Psoas muscle (tissue), 8 donors: Measurements from ENCODE around the gene RASGRF2. TPM values are rescaled to one million over a fixed set of nuclear protein-coding genes. Genes with fewer than 3 reads are reported as not detected.

ENCODE experiments used
- ATAC-seq, 4 donors: fragments of 200-7000 bp; cut with Tn5 transposase; one replicate each; pipeline ENCODE4 v1.9.1; 2020; ENCODE audit warnings: moderate library complexity in 3 of 4, mild to moderate bottlenecking in 2 of 4
- DNase-seq, 2 donors: peaks; one replicate each; pipeline ENCODE4 v3.0.0-alpha.2; 2020
- H3K27ac ChIP-seq: fragments of 200-600 bp; one replicate; pipeline ENCODE4 v1.8.0; 2022
- H3K27me3 ChIP-seq, 3 donors: fragments of 200-600 bp in 1 of 3; one replicate each; pipeline versions ENCODE4 v1.6.1 to v1.8.0; 2013 to 2022; ENCODE audit warnings: low read length in 2 of 3, mild to moderate bottlenecking in 2 of 3, moderate library complexity in 1 of 3; ENCODE audit not compliant: insufficient read depth in 3 of 3
- H3K36me3 ChIP-seq, 2 donors: fragments of 200-600 bp in 1 of 2; one replicate each; pipeline versions ENCODE4 v1.6.1 to v1.8.0; 2013 to 2022; ENCODE audit warnings: low read depth in 1 of 2, mild to moderate bottlenecking in 1 of 2, moderate library complexity in 1 of 2; ENCODE audit not compliant: insufficient read depth in 1 of 2
- H3K4me1 ChIP-seq: fragments of 200-600 bp; one replicate; pipeline ENCODE4 v1.8.0; 2022
- H3K4me3 ChIP-seq: fragments of 200-600 bp; one replicate; pipeline ENCODE4 v1.8.0; 2022; ENCODE audit warnings: mild to moderate bottlenecking
- H3K9me3 ChIP-seq: fragments of 200-600 bp; one replicate; pipeline ENCODE4 v1.8.0; 2022
- WGBS, 3 donors: extraction: QIAGEN DNeasy Blood & Tissue Kit; methylation state at CpG; one replicate each; pipeline versions ENCODE4 v1.1.6 to v1.1.7; 2013; 5-methylcytosine and 5-hydroxymethylcytosine counted together
- intact Hi-C, 2 donors: fragments of 100-400 bp; cut with DNase I; formaldehyde crosslinking; loops; one replicate each; pipeline versions ENCODE4 v1.11.0 to v1.14.2; 2022
- polyA plus RNA-seq, 3 donors: library from polyadenylated mRNA; stranded (reverse); fragments of 200-250 nt; gene quantifications; one replicate each; pipeline ENCODE4 v1.2.3, GENCODE V29; 2013
- total RNA-seq, 4 donors: library from RNA; stranded (reverse); fragmentation: NEBNext Ultra II Directional in 2 of 4; extraction: Animal tissue kit (Norgen Biotek cat#: 25700) in 2 of 4; gene quantifications; one replicate each; pipeline versions ENCODE4 v1.2.1 to v1.2.4, GENCODE V29; 2021 to 2023
- TF ChIP-seq, protein P1 (sequence below): fragments of 200-600 bp; IDR thresholded peaks from one replicate; pipeline ENCODE4 v1.8.0; 2022; ENCODE audit warnings: antibody characterized with exemption
- donor health status: healthy with polysubstance abuse.
- donor health status: DM: no; HTN: no; CAD: no; lungs with moderate emphysema.
- donor health status: Bipolar disorder and iron deficiency.
- donor health status: healthy.
- donor health status: DM: yes; HTN: yes; CAD: no.
- donor health status: DM: no; HTN: no; CAD: no.
- donor health status: DM: no; HTN: no; CAD: no.
- donor health status: DM: yes; HTN: yes; CAD: no.

RASGRF2 gene
- total and polyA plus RNA-seq, 7 donors: 2.0 to 6.2 (median 3.2) TPM

DNA sequence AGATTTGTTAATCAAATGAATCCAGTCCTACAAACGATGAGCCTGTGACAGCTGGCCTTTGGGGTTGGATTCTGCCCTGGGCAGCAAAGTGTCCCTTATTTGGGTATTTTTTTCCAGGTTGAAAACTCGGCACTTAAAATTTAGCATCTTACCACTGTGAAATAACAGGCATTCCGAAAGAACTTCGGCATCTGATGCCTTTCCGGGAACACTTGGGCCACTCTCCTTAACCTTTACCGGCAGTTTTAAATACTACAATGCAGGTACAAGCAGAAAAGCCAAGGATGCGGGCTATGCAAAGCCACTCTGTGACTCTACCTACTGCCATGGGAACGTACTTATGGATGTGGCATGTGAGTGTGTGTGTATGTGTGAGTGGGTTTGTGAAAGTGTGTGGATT lies 1.0 kb upstream of the RASGRF2 start:
- Histone ChIP-seq H3K27ac (no peak overlapping the region), H3K36me3 (no peaks in the 10 kb centered on the region), H3K9me3 (no peaks in the 10 kb centered on the region), H3K4me3 (no peak overlapping the region), H3K27me3 (peaks cover 0 to 53% (median 15%) of the 10 kb centered on the region in 3 donors), H3K4me1 (no peaks in the 10 kb centered on the region)
- TF ChIP-seq, protein P1, sequence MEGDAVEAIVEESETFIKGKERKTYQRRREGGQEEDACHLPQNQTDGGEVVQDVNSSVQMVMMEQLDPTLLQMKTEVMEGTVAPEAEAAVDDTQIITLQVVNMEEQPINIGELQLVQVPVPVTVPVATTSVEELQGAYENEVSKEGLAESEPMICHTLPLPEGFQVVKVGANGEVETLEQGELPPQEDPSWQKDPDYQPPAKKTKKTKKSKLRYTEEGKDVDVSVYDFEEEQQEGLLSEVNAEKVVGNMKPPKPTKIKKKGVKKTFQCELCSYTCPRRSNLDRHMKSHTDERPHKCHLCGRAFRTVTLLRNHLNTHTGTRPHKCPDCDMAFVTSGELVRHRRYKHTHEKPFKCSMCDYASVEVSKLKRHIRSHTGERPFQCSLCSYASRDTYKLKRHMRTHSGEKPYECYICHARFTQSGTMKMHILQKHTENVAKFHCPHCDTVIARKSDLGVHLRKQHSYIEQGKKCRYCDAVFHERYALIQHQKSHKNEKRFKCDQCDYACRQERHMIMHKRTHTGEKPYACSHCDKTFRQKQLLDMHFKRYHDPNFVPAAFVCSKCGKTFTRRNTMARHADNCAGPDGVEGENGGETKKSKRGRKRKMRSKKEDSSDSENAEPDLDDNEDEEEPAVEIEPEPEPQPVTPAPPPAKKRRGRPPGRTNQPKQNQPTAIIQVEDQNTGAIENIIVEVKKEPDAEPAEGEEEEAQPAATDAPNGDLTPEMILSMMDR: no peak
- ATAC-seq: no peak
- no peak for DNase-seq
- WGBS, 3 donors: 54 to 60% (median 57%) methylated on average over 8 of the region's 8 CpGs
- intact Hi-C loops: no loop called here

DNA sequence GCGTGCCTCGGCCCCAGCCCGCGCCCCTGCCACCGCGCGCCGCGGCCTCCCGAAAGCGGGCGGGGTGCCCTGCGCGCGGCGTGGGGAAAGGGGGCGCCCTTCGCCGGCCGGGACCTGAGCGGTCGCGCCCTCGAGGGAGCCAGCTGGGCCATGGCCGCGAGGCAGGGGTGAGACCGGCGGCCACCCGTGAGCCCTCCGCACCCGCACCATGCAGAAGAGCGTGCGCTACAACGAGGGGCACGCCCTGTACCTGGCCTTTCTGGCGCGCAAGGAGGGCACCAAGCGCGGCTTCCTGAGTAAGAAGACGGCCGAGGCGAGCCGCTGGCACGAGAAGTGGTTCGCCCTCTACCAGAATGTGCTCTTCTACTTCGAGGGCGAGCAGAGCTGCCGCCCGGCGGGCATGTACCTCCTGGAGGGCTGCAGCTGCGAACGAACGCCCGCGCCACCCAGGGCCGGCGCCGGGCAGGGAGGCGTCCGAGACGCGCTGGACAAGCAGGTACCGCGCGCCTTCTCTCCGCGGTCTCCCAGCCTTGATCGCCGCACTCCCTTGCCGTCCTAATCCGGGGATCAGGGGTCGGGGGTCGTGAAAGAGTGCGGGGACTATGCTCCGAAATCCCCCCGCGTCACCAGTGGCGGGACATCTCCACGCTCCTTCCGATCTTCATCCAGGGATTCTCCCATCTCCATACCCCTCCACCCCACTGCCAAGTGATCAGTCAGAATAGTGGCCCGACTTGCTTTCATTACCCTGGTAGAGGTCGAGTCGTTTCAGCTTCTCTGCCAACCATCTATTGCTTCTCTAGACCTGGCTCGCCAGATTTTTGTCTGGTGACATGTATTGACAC lies 590 bp downstream of the RASGRF2 start:
- no peaks in the 10 kb centered on the region for H3K4me1 ChIP-seq
- 0 to 1% (median 1%) methylated on average over 54 to 84 of the region's 84 CpGs for WGBS, 3 donors
- intact Hi-C loops: no loop called here

DNA sequence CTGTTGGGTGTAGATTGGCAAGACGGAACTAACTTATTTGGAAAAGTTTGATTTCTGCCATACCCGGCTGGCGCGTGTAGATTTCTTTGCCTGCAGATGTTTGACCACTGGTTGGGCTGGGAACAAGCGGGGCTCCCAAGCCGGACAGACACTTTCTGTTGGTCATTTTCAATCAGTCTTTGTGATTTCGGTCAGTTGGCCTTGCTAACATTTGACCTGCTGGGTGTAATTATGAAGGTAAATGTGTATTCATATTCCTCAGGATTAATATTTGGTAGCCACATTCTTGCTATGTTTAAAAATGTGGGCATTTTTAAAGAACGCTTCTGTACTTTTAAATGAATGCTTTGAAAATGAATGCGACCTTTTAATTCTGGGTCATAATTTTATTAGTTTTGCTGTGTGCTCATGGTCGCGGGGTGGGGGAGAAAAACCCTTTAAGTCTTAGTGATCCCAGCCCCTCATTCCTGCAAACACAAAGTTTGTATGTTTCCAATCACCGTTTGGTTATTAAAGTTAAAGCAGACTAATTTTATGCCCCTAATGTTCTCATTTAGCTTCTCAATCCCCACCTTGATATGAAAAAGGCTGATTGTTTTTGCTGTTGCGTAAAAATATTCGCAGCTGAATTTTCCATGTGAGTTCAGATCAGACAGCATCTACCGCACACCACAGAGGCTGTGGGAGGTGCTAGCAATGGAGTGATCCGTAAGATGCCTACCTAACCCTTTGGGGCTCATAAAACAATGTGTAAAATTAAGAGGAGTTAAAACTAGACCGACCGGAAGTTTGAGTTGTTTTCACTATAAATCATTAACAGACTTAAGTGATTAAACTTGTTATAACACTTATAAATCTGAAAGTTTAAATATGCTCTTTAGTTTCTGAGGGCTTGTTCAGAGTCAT lies 1.5 kb downstream of the RASGRF2 start:
- intact Hi-C loops: no loop called here
- H3K4me3 ChIP-seq: peak overlapping the region; percentile 66
- no peaks in the 10 kb centered on the region for H3K4me1 ChIP-seq
- H3K27me3 ChIP-seq: peaks cover 0 to 56% (median 15%) of the 10 kb centered on the region in 3 donors
- no peak for ATAC-seq
- TF ChIP-seq, protein P1: no peak
- no peaks in the 10 kb centered on the region for H3K9me3 ChIP-seq
- DNase-seq: no peak
- WGBS, 3 donors: 22 to 27% (median 25%) methylated on average over 18 of the region's 18 CpGs
- no peaks in the 10 kb centered on the region for H3K36me3 ChIP-seq
- peak overlapping the region; percentile 62 for H3K27ac ChIP-seq

More for the DNA sequence above, 590 bp downstream of the RASGRF2 start:
- no peaks in the 10 kb centered on the region for H3K36me3 ChIP-seq
- DNase-seq: peak in 1 of 2 donors; percentile 19
- H3K4me3 ChIP-seq: peak overlapping the region; percentile 66
- H3K27me3 ChIP-seq: peaks cover 0 to 56% (median 15%) of the 10 kb centered on the region in 3 donors
- peak; percentile 37 to 58 (median 48) for ATAC-seq
- no peaks in the 10 kb centered on the region for H3K9me3 ChIP-seq
- TF ChIP-seq, protein P1: no peak
- H3K27ac ChIP-seq: peak overlapping the region; percentile 62

DNA sequence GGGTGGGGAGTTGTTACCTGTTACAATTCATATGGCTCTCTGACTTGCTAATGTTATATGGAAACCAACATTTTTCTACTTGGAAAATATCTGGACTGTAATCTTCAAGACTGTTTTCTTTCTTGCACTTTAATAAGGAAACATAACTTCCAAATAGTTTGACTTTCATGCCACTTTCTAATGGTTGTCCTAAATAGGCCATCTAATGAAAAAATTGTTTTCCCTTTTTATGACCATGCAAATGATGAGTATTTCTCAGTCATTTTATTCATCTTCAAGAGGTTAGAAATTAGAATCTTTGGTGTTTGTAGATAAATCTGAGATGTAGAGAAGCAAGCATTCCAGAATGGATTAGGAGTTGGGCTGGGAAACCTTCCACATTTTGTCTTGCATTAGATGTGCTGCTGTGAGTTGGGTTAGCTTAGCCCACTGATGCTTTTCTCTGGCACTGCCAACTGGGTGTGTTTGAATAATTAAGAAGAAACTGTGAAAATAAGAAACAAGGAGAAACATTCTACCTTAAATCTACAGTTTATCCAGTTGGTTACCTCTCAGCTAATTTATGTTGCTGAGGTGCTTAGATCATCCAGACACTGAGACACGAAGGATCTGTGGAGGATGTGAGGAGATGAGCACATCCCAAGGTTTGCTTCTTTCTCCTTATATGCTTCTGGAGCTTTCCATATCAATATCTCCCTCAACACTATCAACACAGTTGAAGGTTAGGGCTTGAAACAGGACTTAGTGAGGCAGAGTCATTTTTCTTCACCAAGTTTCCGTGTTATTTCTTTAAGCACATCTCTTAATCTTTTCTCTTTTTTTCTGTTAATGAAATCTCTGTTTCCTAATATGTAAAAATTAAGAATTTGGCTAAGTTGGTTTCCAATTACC lies 2.7 kb downstream of the RASGRF2 start:
- H3K36me3 ChIP-seq: no peaks in the 10 kb centered on the region
- H3K9me3 ChIP-seq: no peaks in the 10 kb centered on the region
- peak overlapping the region; percentile 66 for H3K4me3 ChIP-seq
- ATAC-seq: no peak
- peaks cover 0 to 54% (median 15%) of the 10 kb centered on the region in 3 donors for H3K27me3 ChIP-seq
- no peak for DNase-seq
- WGBS, 3 donors: 53 to 68% (median 59%) methylated on average over 2 of the region's 2 CpGs
- no peaks in the 10 kb centered on the region for H3K4me1 ChIP-seq
- TF ChIP-seq, protein P1: no peak
- intact Hi-C loops: no loop called here
- H3K27ac ChIP-seq: peak overlapping the region; percentile 62
